NCI-H460 (cell line): ENCODE results near the gene CLIC3. TPM values are rescaled to one million over a fixed set of nuclear protein-coding genes. Genes with fewer than 3 reads are reported as not detected.

Source experiments
- DNase-seq: peaks from one replicate; pipeline ENCODE4 v3.0.0-alpha.2; 2016; ENCODE audit warnings: low read depth; ENCODE audit errors: extremely low read depth
- total RNA-seq: library from RNA; depleted of rRNA; stranded (reverse); fragments of >200 nt; shearing (Covaris generic); gene quantifications from 2 replicates; pipeline ENCODE4 v1.2.3, GENCODE V29; 2014

Gene CLIC3
- total RNA-seq, 1 experiment from 2014 or later: 0.17 TPM

GRCh38 chr9:137018761-137019559, 22.6 kb upstream of the CLIC3 start:
- DNase-seq: no peak

- DNase-seq: no peak
These were observed 21.6 kb upstream of the CLIC3 start for GRCh38 chr9:137017791-137018497.

- DNase-seq: no peak
These were observed 20.7 kb upstream of the CLIC3 start for GRCh38 chr9:137017071-137017470.

- DNase-seq: no peak
These were observed 20.1 kb upstream of the CLIC3 start for GRCh38 chr9:137016436-137016835.

GRCh38 chr9:137015976-137016375, 19.6 kb upstream of the CLIC3 start:
- no peak for DNase-seq

GRCh38 chr9:137015540-137015930, 19.2 kb upstream of the CLIC3 start:
- no peak for DNase-seq

GRCh38 chr9:137014776-137015539, 18.6 kb upstream of the CLIC3 start:
- DNase-seq: no peak

- no peak for DNase-seq
These were observed 17.8 kb upstream of the CLIC3 start for GRCh38 chr9:137014166-137014565.

GRCh38 chr9:137013571-137013940, 17.2 kb upstream of the CLIC3 start:
- DNase-seq: no peak

- no peak for DNase-seq
These were observed 16.6 kb upstream of the CLIC3 start for GRCh38 chr9:137012694-137013570.

GRCh38 chr9:137011907-137012675, 15.7 kb upstream of the CLIC3 start:
- no peak for DNase-seq

GRCh38 chr9:137011156-137011555, 14.8 kb upstream of the CLIC3 start:
- DNase-seq: no peak

GRCh38 chr9:137009938-137010732, 13.8 kb upstream of the CLIC3 start:
- DNase-seq: no peak

- DNase-seq: no peak
These were observed 12.8 kb upstream of the CLIC3 start for GRCh38 chr9:137009217-137009616.

- DNase-seq: no peak
These were observed 11.9 kb upstream of the CLIC3 start for GRCh38 chr9:137008312-137008711.

- no peak for DNase-seq
These were observed 11.5 kb upstream of the CLIC3 start for GRCh38 chr9:137007816-137008270.

GRCh38 chr9:137007108-137007815, 10.9 kb upstream of the CLIC3 start:
- DNase-seq: no peak
